Fibroblast of peridontal ligament (primary cell): ENCODE data around the gene SPTLC3.
A peak's percentile ranks its signal among the peaks of the same experiment; 100 is the strongest.

Experiments used
- DNase-seq: peaks from one replicate; pipeline ENCODE4 v3.0.0-alpha.2; 2010; ENCODE audit errors: extremely low read depth

The SPTLC3 gene

DNA sequence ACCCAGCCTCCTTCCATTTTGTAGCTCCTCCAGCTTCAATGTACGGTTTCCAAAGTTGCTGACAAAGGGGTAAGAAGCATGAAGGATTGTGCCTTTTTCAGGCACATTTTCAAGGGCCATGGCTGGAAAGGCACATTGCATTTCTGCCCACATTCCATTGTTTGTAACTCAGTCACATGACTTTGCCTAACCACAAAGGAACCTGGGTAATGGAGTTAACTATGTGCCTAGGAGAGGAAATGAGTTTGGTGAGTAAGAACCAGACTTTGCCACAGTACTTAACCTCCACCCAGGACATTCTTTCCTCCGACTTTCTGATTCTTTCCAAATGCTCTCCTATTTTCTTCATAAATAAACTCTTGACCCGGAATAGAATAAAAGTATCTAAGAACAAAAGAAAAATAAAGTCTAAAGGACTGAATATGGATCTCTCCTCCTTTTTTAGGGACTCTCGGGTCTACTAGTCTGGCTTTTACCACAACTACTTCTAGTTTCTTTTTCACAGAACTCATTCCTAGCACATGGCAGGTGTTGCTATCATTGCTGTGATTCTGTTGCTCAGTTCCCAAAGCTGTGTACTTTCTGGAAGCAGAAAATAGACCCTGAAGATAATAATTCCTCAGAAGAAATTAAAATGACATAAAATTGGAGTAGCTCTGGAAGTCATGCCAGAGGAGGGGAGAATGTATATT lies 130.8 kb downstream of the SPTLC3 start:
- DNase-seq: no peak

GRCh38 chr20:13140201-13140600 lies 131.4 kb downstream of the SPTLC3 start:
- no peak for DNase-seq

DNA sequence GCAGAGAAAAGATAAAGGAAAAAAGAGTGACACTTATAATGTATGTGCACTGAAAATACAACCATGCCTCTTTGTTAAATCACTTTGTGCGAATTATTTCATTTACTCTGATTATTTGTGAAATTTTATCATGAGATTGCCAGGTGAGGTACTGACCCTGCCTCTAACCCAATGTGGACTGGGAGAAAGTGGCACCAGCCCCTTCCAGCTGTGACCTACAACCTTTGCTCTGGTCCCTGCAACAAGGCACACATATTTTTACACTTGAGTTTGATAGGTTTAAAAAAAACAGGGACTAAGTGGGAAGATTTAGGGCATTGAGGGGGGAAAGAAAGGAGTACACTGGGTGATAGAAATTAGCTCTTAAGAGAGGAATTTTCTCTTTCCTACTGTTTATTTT lies 132.0 kb downstream of the SPTLC3 start:
- DNase-seq: no peak

DNA sequence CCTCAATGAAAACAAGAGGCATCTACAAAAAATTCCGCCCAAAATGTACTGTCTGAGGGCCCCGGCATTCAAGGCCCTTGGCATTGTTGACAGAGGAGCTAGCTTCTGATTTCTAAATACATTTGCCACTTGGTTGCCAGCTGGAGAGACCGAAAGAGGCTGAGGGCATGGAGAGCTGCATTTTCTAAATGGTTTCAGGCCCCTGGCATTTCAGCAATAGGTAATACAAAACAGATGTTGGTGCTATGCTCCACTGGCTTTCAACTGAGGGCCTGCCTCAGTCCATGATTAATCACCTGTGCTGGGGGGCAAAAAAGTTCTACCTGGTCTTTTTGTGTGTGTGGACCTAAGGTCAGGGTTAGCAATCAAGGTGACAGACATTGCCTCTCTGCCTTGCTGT lies 132.8 kb downstream of the SPTLC3 start:
- DNase-seq: peak; percentile 64

DNA sequence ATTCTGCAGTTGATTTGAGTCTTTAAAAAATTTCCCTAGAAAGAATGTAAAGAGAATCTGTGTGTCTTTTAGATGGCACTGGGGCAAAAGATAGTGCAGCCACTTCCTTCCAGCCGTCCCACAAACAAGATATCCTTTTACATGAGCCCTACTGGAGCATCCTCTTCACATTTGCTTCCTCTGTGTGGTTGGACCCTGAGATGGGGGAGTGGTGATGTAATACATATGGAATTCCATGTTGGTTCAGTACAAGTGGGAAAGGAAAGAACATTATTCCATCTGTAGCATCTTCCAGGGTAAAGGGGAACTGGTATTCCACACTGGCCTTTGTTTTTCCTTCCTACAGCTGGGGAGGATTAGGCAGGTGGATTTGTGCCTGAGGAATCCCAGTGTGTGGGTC lies 133.4 kb downstream of the SPTLC3 start:
- no peak for DNase-seq

DNA sequence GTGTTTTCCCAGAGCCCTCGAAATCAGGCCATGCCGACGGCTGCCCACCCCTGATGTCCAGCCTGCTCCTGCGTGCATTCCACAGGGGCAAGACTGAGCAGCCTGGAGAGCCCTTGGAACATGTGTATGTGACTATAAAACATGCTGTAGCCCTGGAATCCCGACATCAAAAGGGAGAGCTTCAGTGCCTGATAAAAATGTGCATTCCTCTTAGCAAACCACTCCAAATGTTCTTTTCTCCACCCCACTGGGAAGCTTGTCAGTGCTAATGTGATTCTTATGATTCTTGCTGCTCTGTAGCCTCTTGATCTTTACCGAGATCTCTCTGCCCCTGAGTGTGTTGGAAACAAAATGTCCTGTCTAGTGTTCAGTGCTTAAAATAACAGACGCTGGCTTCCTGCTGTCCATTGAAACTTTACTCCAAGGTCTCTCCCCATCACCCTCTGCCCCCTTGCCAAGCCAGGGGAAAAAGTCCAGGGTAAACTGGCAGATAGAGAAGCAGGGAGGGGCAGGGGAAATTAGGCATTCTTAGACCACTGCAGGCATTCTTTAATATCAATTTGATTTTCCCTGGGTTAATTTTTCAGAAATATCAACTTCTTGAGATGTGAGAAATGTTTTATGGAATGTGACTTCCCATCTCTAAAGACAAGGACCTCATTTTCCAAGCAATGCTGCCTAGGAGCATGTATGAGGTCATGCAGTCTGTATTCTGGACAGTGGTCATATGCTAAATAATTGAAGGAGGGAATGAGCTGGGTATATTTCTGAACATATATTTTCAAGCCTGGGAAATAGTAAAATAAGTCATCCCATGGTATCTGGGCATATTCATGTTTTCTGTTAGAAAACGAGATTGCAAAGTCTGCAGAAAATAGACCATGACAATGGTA lies 138.5 kb downstream of the SPTLC3 start:
- no peak for DNase-seq

- DNase-seq: peak; percentile 5
Measured at GRCh38 chr20:13147971-13148370, 139.2 kb downstream of the SPTLC3 start.

DNA sequence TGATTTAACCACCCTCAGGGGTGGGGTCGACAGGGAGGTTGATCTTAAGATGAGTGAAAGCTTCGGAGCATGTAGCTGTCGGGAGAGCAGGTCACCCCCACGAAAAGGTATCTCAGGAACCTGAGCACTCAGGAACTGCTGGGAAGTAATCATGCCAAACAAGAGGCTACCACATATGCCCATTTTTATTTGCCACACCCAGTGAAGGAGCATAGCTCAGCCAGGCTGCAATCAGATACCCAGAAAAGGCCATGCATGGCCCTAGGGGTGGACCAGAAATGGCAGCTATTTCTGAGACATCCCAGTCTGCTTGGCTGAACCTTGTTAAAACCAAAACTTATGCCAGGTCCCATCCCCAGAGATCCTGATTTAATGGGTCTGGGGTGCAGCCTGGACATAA lies 139.6 kb downstream of the SPTLC3 start:
- DNase-seq: no peak

- DNase-seq: no peak
Measured at GRCh38 chr20:13148961-13149360, 140.2 kb downstream of the SPTLC3 start.

DNA sequence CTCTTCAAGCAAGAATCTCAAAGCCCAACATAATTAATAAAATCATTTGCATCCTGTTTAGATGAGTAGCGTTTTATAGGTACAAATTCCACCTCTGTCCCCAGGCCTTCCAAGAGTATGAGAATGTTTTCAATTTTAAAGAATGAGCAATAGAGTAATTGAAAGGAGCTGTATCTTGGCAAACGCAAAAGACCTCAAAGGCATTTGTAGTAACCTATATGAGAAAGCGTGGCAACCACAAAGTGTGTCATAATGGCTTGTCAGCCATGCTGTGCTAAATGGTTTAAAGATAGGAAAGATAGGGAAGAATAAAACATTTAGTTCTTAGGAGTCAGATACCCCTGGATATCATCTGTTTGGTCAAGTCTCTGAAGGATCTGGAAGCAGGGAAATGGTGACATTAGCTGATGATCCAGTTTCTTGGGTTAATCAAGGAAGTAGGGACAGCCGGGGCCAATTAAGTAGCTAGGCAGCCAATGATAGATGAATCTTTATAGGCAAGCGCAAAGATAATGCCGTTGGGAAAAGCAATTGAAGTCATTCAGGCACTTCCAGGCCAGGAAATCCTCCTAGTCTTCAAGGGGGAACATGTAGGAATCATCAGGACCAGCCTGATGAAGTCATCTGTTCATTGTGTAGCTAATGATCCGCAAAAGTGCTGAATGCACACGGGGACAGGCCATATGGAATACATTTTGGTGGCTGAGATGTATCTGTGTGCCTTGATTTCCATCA lies 140.8 kb downstream of the SPTLC3 start:
- DNase-seq: peak; percentile 67

GRCh38 chr20:13158369-13158768 lies 149.6 kb downstream of the SPTLC3 start:
- DNase-seq: no peak

- no peak for DNase-seq
Measured at GRCh38 chr20:13159889-13160288, 151.1 kb downstream of the SPTLC3 start.

GRCh38 chr20:13165203-13165602 lies 156.4 kb downstream of the SPTLC3 start:
- no peak for DNase-seq

DNA sequence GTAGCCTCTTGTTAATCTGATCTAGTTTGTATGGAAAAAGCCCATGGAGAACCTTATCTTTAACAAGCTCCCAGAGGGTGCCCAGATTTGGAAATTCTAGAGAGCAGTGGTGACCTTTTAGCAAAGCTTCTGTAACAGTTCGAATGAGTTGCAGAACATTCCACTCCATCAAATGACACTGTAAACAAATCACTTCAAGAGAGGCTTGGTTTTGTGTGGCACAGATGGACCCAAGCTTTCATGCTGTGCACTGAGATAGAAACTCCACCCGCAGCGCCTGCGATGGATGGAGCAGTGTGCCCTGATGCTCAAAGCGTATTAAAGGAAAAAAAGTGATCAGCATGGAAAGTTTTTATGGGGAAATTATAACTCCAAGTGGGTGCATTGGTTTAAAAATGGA lies 157.2 kb downstream of the SPTLC3 start:
- DNase-seq: no peak

- no peak for DNase-seq
Measured at GRCh38 chr20:13166437-13166836, 157.7 kb downstream of the SPTLC3 start.

- DNase-seq: no peak
Measured at GRCh38 chr20:13169086-13169485, 160.3 kb downstream of the SPTLC3 start.

GRCh38 chr20:13170771-13171170 lies 162.0 kb downstream of the SPTLC3 start:
- no peak for DNase-seq

GRCh38 chr20:13173201-13173600 lies 164.4 kb downstream of the SPTLC3 start:
- no peak for DNase-seq

DNA sequence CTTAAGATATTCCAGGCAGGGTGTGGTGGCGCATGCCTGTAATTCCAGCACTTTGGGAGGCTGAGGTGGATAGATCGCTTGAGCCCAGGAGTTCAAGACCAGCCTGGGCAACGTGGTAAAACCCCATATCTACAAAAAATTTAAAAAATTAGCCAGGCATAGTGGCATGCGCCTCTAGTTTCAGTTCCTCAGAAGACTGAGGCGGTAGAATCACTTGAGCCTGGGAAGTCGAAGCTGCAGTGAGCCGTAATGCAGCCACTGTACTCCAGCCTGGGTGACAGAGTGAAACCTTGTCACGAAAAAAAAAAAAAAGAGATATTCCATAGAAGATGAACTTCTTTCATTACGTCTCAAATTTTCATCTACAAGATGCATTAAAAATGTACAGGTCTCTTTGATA lies 165.6 kb downstream of the SPTLC3 start:
- no peak for DNase-seq

DNA sequence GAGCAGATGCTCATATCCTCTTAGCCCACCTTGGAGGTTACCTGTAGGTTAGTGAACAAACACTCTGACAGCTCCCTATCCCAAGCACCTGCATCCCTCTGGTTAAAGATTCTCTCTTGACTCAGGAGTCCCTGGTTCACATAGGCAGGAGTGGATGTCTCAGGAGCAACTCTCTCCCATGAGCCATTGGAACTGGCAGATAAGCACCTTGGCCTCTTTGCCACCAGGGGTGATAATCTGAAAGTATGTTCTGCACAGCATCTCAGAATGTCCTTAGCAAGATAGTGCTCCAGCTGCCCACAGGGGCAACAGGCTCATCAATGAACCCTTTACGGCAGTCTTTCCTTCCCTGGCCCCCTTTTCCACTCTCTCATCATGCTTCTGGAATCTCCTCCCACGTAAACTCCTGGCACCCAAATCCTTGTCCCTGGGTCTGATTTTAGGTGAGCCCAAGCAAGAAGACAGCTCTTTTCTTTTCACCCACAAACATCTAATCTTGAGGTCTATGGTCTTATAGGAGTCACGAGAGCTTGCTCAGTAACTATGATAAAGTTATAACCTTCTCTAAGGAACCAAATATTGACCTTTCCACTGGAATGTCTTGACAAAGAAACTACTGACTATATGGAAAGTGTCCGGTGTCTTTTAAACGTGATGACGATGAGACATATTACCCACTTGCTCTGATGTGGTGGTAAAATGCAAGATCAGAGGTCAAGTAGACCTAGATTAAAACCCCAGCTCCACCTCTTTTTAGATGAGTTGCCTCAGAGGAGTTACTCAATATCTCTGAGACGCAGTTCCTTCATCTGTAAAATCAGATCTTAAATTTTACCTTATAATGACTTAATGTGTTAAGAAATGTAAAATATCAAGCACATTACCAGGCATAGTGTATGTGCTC lies 172.5 kb downstream of the SPTLC3 start:
- DNase-seq: no peak

DNA sequence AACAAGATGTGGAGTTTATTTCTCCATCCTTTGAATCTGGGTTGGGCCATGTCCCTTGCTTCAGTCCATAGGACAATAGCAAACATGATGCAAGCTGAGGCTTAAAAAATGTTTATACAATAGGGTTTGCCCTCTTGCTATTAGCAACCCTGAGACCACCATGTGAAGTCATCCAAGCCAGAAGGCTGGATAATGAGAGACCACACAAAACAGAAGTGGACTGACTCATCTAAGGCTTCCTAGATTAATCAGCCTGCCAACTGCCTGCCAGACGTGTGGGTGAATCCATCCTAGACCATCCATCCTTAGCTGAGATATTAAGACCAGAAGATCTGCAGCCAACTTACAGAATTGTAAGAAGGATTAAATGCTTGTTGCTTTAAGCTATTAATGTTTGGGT lies 174.2 kb downstream of the SPTLC3 start:
- DNase-seq: no peak
